SK-N-SH treated with all-trans-retinoic acid at 6 μM for 48 hours (cell line): ENCODE measurements around the gene SMIM14.

ENCODE experiments used
- ZFP30 ChIP-seq: fragments of 450-650 bp; formaldehyde crosslinking; IDR thresholded peaks from 2 replicates; pipeline ENCODE4 v1.5.0; 2022; ENCODE audit warnings: mild to moderate bottlenecking, moderate library complexity
- ZNF8 ChIP-seq: fragments of 450-650 bp; formaldehyde crosslinking; IDR thresholded peaks from 2 replicates; pipeline ENCODE4 v1.5.0; 2020; ENCODE audit warnings: mild to moderate bottlenecking, moderate library complexity

GRCh38 chr4:39614487-39615162, 24.0 kb downstream of the SMIM14 start:
- TF ChIP-seq ZNF8 (CRISPR knock-in tag) (no peak), ZFP30 (CRISPR knock-in tag) (no peak)
